ENCODE data around the gene RPS6KA6. TPM values are rescaled to one million over a fixed set of nuclear protein-coding genes. Genes with fewer than 3 reads are reported as not detected.

Gene RPS6KA6
- total and polyA plus RNA-seq, 10 of the 15 experiments (the other 5 are each of a cell fraction or from before 2014, with no cell fraction given): 0.29 to 2.8 (median 1.4) TPM; not detected in 1

GRCh38 chrX:84175958-84176357 lies 12.0 kb downstream of the RPS6KA6 start:
- FAIRE-seq: no peak
- BruUV-seq (replicated peaks): no TSS peak
- no peak overlapping the region for H3K4me3 ChIP-seq

More at GRCh38 chrX:84175958-84176357, 12.0 kb downstream of the RPS6KA6 start:
- ChIA-PET SMC1A (ENCODE audit: uncharacterized antibody, unreplicated experiment) (no interaction called here), POLR2A (no interaction called here), RAD21 (ENCODE audit: unreplicated experiment) (no interaction called here), CTCF (no interaction called here)
- Histone ChIP-seq H3K4me1 (ENCODE audit: control insufficient read depth, insufficient read depth, low read length) (no peaks in the 10 kb centered on the region), H4K20me1 (ENCODE audit: control insufficient read depth, insufficient read depth) (no peaks in the 10 kb centered on the region), H3K4me2 (ENCODE audit: control insufficient read depth, insufficient read depth) (no peak overlapping the region), H3K27me3 (replicated peaks in 1 of 2; ENCODE audit: control insufficient read depth in 2 of 2, insufficient read depth in 2 of 2, low read length in 1 of 2) (no peaks in the 10 kb centered on the region), H3K36me3 (ENCODE audit: control insufficient read depth in 2 of 2, insufficient read depth in 2 of 2, low read length in 1 of 2) (no peaks in the 10 kb centered on the region), H2AFZ (ENCODE audit: control insufficient read depth, low read depth, low read length) (no peak overlapping the region), H3K27ac (ENCODE audit: control insufficient read depth, insufficient read depth) (no peak overlapping the region), H3K79me2 (ENCODE audit: control insufficient read depth, insufficient read depth, low read length) (no peaks in the 10 kb centered on the region), H3K9ac (ENCODE audit: control insufficient read depth, insufficient read depth, low read length) (no peak overlapping the region), H3K9me3 (replicated peaks; ENCODE audit: control insufficient read depth, insufficient read depth, low read length) (no peaks in the 10 kb centered on the region)
- in situ Hi-C loops (cut with MboI): no loop called here
- TF ChIP-seq PKNOX1 (IDR thresholded peaks at IDR 0.05) (no peak), ZBTB40 (IDR thresholded peaks at IDR 0.05; ENCODE audit: borderline replicate concordance) (no peak)
- DNase-seq (ENCODE audit: low read depth, low spot score) (no peak), ATAC-seq (no peak)
- intact Hi-C loops (cut with micrococcal nuclease; ENCODE audit: unreplicated experiment): no loop called here

All from GM12878 (cell line).